Heart right ventricle (tissue), 16 donors: Measurements from ENCODE around the gene TAB2. TPM values are rescaled to one million over a fixed set of nuclear protein-coding genes. Genes with fewer than 3 reads are reported as not detected.

Source experiments
- ATAC-seq, 8 donors: fragments of 200-7000 bp; cut with Tn5 transposase; one replicate each; pipeline ENCODE4 v1.9.1; 2020; ENCODE audit warnings: mild to moderate bottlenecking in 8 of 8, moderate library complexity in 8 of 8, moderate number of reproducible peaks in 1 of 8
- DNase-seq, 2 donors: peaks; one replicate each; pipeline ENCODE4 v3.0.0-alpha.2; 2020
- H3K27ac ChIP-seq, 10 donors: fragments of 200-600 bp; sonication (generic) in 2 of 10; one replicate each; pipeline versions ENCODE4 v1.5.0 to v1.8.0; 2020 to 2022; ENCODE audit warnings: mild to moderate bottlenecking in 3 of 10
- H3K27me3 ChIP-seq, 7 donors: fragments of 200-600 bp; one replicate each; pipeline ENCODE4 v1.8.0; 2021 to 2022; ENCODE audit warnings: mild to moderate bottlenecking in 2 of 7
- H3K36me3 ChIP-seq, 9 donors: fragments of 200-600 bp; sonication (generic) in 1 of 9; one replicate each; pipeline versions ENCODE4 v1.5.0 to v1.8.0; 2020 to 2022; ENCODE audit warnings: mild to moderate bottlenecking in 2 of 9
- H3K4me1 ChIP-seq, 9 donors: fragments of 200-600 bp; sonication (generic) in 1 of 9; one replicate each; pipeline versions ENCODE4 v1.5.0 to v1.8.0; 2020 to 2022; ENCODE audit warnings: mild to moderate bottlenecking in 4 of 9
- H3K4me3 ChIP-seq, 10 donors: fragments of 200-600 bp; sonication (generic) in 2 of 10; one replicate each; pipeline versions ENCODE4 v1.5.0 to v1.8.0; 2020 to 2022; ENCODE audit warnings: mild to moderate bottlenecking in 7 of 10, moderate library complexity in 2 of 10
- H3K9me3 ChIP-seq, 11 donors: fragments of 200-600 bp in 10 of 11; sonication (generic) in 2 of 11; one replicate each; pipeline versions ENCODE4 v1.5.0 to v1.8.0; 2013 to 2022; ENCODE audit warnings: mild to moderate bottlenecking in 2 of 11, control low read depth in 1 of 11, moderate library complexity in 1 of 11
- CTCF ChIP-seq, 9 donors: fragments of 200-600 bp; sonication (generic) in 2 of 9; IDR thresholded peaks; one replicate each; pipeline versions ENCODE4 v1.5.0 to v1.8.0; 2021 to 2022; ENCODE audit warnings: antibody characterized with exemption in 9 of 9, mild to moderate bottlenecking in 5 of 9, moderate library complexity in 1 of 9
- WGBS, 2 donors: extraction: QIAGEN DNeasy Blood & Tissue Kit; methylation state at CpG; one replicate each; pipeline ENCODE4 v1.1.7; 2013; ENCODE audit warnings: inconsistent platforms in 1 of 2; 5-methylcytosine and 5-hydroxymethylcytosine counted together
- intact Hi-C, 10 donors: fragments of 100-400 bp; cut with DNase I; formaldehyde crosslinking; loops; one replicate each; pipeline versions ENCODE4 v1.11.1 to v1.14.2; 2022
- polyA plus RNA-seq, 2 donors: library from polyadenylated mRNA; stranded (reverse); fragments of 200-250 nt; gene quantifications; one replicate each; pipeline ENCODE4 v1.2.3, GENCODE V29; 2013
- total RNA-seq, 10 donors: library from RNA; stranded (reverse); fragmentation: NEBNext Ultra II Directional in 3 of 10; extraction: Animal tissue kit (Norgen Biotek cat#: 25700) in 3 of 10; gene quantifications; one replicate each; pipeline versions ENCODE4 v1.2.1 to v1.2.4, GENCODE V29; 2021 to 2023
- donor health status: Arrhythmogenic right ventricular cardiomyopathy.
- donor health status: ischemic (EF 13 %, LVEDD 7.1; RV severe dilation, severe dysfunction).
- donor health status: healthy with polysubstance abuse.
- donor health status: DM: no; HTN: yes; CAD: no.
- donor health status: DM: no; HTN: no; CAD: no.
- donor health status: ischemic (EF 25% LVEDD 6.9; RV normal size, moderate dysfunction).
- donor health status: ischemic (EF 25% LVEDD 5.7; RV mildly dilated, moderate dysfunction).
- donor health status: healthy.
- donor health status: DM: yes; HTN: yes; CAD: no.
- donor health status: Ischemic cardiomyopathy.
- donor health status: ischemic (EF 35%, LVEDD 5.7; RV mildly dilated, moderate dysfunction).
- donor health status: nonischemic (EF 11% LVEDD 7.7; RV severe dilation, severe dysfunction).
- donor health status: DM: yes; HTN: yes; CAD: no.
- donor health status: PGD.
- donor health status: ischemic (EF 29% LVEDD 5.4; RV normal size, mild dysfunction).
- donor health status: nonischemic (EF 23%, LVEDD 6.1; RV moderate dilation, normal function).

Gene TAB2
- total and polyA plus RNA-seq, 12 donors = 13.6 to 72.5 (median 54.3) TPM

GRCh38 chr6:149437212-149437611, 119.7 kb downstream of the TAB2 start:
- ATAC-seq (no peak), DNase-seq (no peak)
- Histone ChIP-seq H3K36me3 (no peaks in the 10 kb centered on the region), H3K4me1 (peaks cover 0 to 1% (median 0%) of the 10 kb centered on the region in 9 donors), H3K27ac (no peak overlapping the region), H3K4me3 (no peak overlapping the region), H3K27me3 (peaks cover 0 to 34% (median 7%) of the 10 kb centered on the region in 7 donors), H3K9me3 (no peaks in the 10 kb centered on the region)
- no peak for TF ChIP-seq CTCF (IDR thresholded peaks at IDR 0.05)
- 93 to 96% methylated on average over 3 of the region's 3 CpGs for WGBS, 2 donors
- intact Hi-C loops = loop anchor here in 2 of 10 donors (5.0 to 10.0 kb wide), 2 partner anchors 78 to 80 kb away; no protein-coding TSS in a partner anchor

GRCh38 chr6:149438855-149439254, 121.3 kb downstream of the TAB2 start:
- H3K27me3 ChIP-seq = peaks cover 0 to 38% (median 7%) of the 10 kb centered on the region in 7 donors
- ATAC-seq (no peak), DNase-seq (no peak)
- H3K36me3 ChIP-seq = no peaks in the 10 kb centered on the region
- no peaks in the 10 kb centered on the region for H3K9me3 ChIP-seq
- WGBS, 2 donors = 72 to 81% methylated on average over 3 of the region's 3 CpGs
- TF ChIP-seq CTCF (IDR thresholded peaks at IDR 0.05) = no peak
- no peak overlapping the region for H3K4me3 ChIP-seq
- intact Hi-C loops = loop anchor here in 2 of 10 donors (5.0 to 10.0 kb wide), 2 partner anchors 76 to 78 kb away; no protein-coding TSS in a partner anchor
- no peak overlapping the region for H3K27ac ChIP-seq
- no peaks in the 10 kb centered on the region for H3K4me1 ChIP-seq

GRCh38 chr6:149439626-149440025, 122.1 kb downstream of the TAB2 start:
- H3K36me3 ChIP-seq = no peaks in the 10 kb centered on the region
- no peak overlapping the region for H3K27ac ChIP-seq
- no peaks in the 10 kb centered on the region for H3K4me1 ChIP-seq
- H3K9me3 ChIP-seq = no peaks in the 10 kb centered on the region
- no peak for TF ChIP-seq CTCF (IDR thresholded peaks at IDR 0.05)
- DNase-seq (no peak), ATAC-seq (no peak)
- H3K27me3 ChIP-seq = peaks cover 0 to 38% (median 7%) of the 10 kb centered on the region in 7 donors
- 88 to 93% methylated on average over 1 of the region's 1 CpG for WGBS, 2 donors
- intact Hi-C loops = loop anchor here in 3 of 10 donors (5.0 to 10.0 kb wide), 2 partner anchors 75 to 78 kb away; no protein-coding TSS in a partner anchor
- H3K4me3 ChIP-seq = no peak overlapping the region

- Histone ChIP-seq H3K4me3 (no peak overlapping the region), H3K27me3 (peaks cover 0 to 45% (median 15%) of the 10 kb centered on the region in 7 donors), H3K4me1 (peaks cover 0 to 4% (median 0%) of the 10 kb centered on the region in 9 donors), H3K9me3 (no peaks in the 10 kb centered on the region), H3K27ac (no peak overlapping the region), H3K36me3 (no peaks in the 10 kb centered on the region)
- no peak for TF ChIP-seq CTCF (IDR thresholded peaks at IDR 0.05)
- intact Hi-C loops = loop anchor here in 1 of 10 donors (5.0 kb wide), 1 partner anchor 76 kb away; no protein-coding TSS in a partner anchor
- ATAC-seq = no peak
- 88 to 94% methylated on average over 16 of the region's 16 CpGs for WGBS, 2 donors
- no peak for DNase-seq
These were observed 123.5 kb downstream of the TAB2 start for GRCh38 chr6:149440735-149441671.
